Right cardiac atrium (tissue), 5 donors: Measurements from ENCODE around the gene HOXD3. TPM values are rescaled to one million over a fixed set of nuclear protein-coding genes. Genes with fewer than 3 reads are reported as not detected.

Experiments used
- ATAC-seq, 2 donors: fragments of 200-7000 bp; cut with Tn5 transposase; one replicate each; pipeline versions ENCODE4 v1.8.0 to v1.9.1; 2020; ENCODE audit warnings: moderate library complexity in 2 of 2, mild to moderate bottlenecking in 1 of 2
- DNase-seq, 3 donors: peaks; one replicate each; pipeline ENCODE4 v3.0.0-alpha.2; 2020
- H3K27ac ChIP-seq: one replicate; pipeline ENCODE4 v1.5.1; 2013; ENCODE audit warnings: mild to moderate bottlenecking, low read length, control low read depth, moderate library complexity
- H3K27me3 ChIP-seq: one replicate; pipeline ENCODE4 v1.6.1; 2013; ENCODE audit not compliant: control insufficient read depth, insufficient read depth
- H3K4me1 ChIP-seq: one replicate; pipeline ENCODE4 v1.6.1; 2013; ENCODE audit warnings: low read length; ENCODE audit not compliant: control insufficient read depth, insufficient read depth
- H3K4me3 ChIP-seq: one replicate; pipeline ENCODE4 v1.5.1; 2013; ENCODE audit warnings: low read length, control low read depth
- H3K9me3 ChIP-seq: one replicate; pipeline ENCODE4 v1.6.1; 2013; ENCODE audit warnings: low read length; ENCODE audit not compliant: control insufficient read depth
- WGBS: extraction: QIAGEN DNeasy Blood & Tissue Kit; methylation state at CpG from one replicate; pipeline ENCODE4 v1.1.7; 2013; 5-methylcytosine and 5-hydroxymethylcytosine counted together
- intact Hi-C, 4 donors: fragments of 100-400 bp; cut with DNase I; formaldehyde crosslinking; loops; one replicate each; pipeline versions ENCODE4 v1.11.0 to v1.14.0; 2022 to 2023
- polyA plus RNA-seq: library from polyadenylated mRNA; stranded (reverse); fragments of 200-250 nt; gene quantifications from one replicate; pipeline ENCODE4 v1.2.3, GENCODE V29; 2013
- total RNA-seq, 4 donors: library from RNA; stranded (reverse); fragmentation: NEBNext Ultra II Directional; extraction: Animal tissue kit (Norgen Biotek cat#: 25700); gene quantifications; one replicate each; pipeline ENCODE4 v1.2.1, GENCODE V29; 2021
- donor health status: healthy with polysubstance abuse.
- donor health status: DM: no; HTN: yes; CAD: no.
- donor health status: DM: no; HTN: no; CAD: no.
- donor health status: DM: no; HTN: yes; CAD: no; lungs with severe emphysema.
- donor health status: DM: yes; HTN: yes; CAD: no.

Gene HOXD3
- total and polyA plus RNA-seq, 5 donors: 0.16 TPM; not detected in 4

DNA sequence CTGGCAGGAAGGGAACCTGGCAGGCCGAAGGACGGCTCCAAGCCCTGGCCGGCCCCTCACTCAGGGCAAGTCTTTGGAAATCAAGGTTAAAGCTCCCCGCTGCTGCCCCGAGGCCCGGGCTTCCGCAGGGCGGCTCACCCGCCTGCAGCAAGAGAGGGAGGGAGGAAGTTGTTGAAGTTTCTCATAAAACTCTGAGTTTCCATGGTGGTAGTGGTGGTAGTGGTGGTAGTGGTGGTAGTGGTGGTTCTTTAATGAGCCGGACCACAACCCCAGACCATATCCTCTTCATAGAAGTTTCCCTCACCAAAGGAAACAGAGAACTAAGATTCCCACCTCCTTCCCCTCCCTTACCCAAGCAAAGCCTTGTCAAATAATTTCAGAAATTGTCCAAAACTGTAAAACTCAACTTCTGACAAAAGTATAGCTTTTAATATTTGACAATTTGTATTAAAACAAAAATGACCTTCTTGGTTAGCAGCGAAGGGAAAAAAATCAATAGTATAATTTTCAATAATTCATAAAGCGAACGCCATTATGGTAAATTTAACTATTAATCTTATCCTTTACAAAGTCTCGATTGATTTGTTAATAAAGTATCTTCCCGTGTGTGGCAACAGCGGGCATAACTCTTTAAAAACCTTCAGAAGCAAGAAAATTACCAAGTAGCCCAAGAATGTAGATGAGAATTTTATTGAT, 42.0 kb upstream of the HOXD3 start:
- H3K27me3 ChIP-seq: peaks cover 7% of the 10 kb centered on the region
- ATAC-seq (no peak), DNase-seq (no peak)
- no peak overlapping the region for H3K27ac ChIP-seq
- intact Hi-C loops: no loop called here
- no peaks in the 10 kb centered on the region for H3K4me1 ChIP-seq
- WGBS: 20% methylated on average over 16 of the region's 16 CpGs
- no peak overlapping the region for H3K4me3 ChIP-seq
- no peaks in the 10 kb centered on the region for H3K9me3 ChIP-seq

- 4% methylated on average over 66 of the region's 66 CpGs for WGBS
- Histone ChIP-seq H3K27me3 (peaks cover under 1% of the 10 kb centered on the region), H3K4me1 (no peaks in the 10 kb centered on the region), H3K4me3 (no peak within 1 kb of the TSS), H3K9me3 (no peaks in the 10 kb centered on the region), H3K27ac (no peak within 1 kb of the TSS)
- ATAC-seq: peak in 1 of 2 donors; percentile 19
- DNase-seq: no peak
- intact Hi-C loops: no loop called here
Observed at GRCh38 chr2:176115883-176116813, 41.0 kb upstream of the HOXD3 start, which contains the start of gene HOXD10. TSS of gene HOXD10 (plus strand) at chr2:176116778. CDS start at chr2:176116834, 56 bp downstream.

GRCh38 chr2:176117162-176117822, 39.8 kb upstream of the HOXD3 start:
- DNase-seq (no peak), ATAC-seq (no peak)
- H3K4me3 ChIP-seq: no peak overlapping the region
- WGBS: 13% methylated on average over 40 of the region's 40 CpGs
- H3K4me1 ChIP-seq: no peaks in the 10 kb centered on the region
- H3K27ac ChIP-seq: no peak overlapping the region
- intact Hi-C loops: no loop called here
- no peaks in the 10 kb centered on the region for H3K27me3 ChIP-seq
- H3K9me3 ChIP-seq: no peaks in the 10 kb centered on the region

DNA sequence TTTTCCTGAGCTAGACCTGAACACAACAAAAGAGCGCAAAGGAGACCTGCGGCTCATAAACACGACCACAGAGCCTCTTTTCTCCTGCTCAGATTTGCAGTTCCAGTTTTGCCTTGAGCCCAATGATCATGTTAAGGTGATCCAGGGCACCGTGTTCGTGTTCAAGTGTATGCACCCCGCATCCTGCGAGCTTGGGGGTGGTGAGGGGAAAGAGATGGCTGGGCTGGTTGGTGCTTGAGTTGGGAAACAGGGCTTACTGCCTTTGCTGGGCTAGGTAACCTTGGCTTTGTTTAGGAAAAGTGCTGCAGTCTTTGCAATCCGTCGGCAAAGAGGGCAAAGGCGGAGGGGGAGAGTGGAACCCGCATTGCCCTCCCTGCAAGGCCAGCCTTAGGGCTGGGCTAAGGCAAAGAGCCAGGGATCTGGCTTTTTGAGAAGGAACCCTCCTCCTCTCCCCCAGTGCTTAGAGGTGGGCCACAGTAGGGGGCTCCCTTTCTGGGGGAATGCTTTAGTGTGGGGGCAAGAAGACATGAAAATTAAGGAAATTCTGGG, 39.2 kb upstream of the HOXD3 start:
- WGBS: 9% methylated on average over 11 of the region's 11 CpGs
- Histone ChIP-seq H3K9me3 (no peaks in the 10 kb centered on the region), H3K4me3 (no peak overlapping the region), H3K4me1 (peaks cover 2% of the 10 kb centered on the region), H3K27me3 (no peaks in the 10 kb centered on the region), H3K27ac (no peak overlapping the region)
- intact Hi-C loops: no loop called here
- DNase-seq (no peak), ATAC-seq (no peak)

DNA sequence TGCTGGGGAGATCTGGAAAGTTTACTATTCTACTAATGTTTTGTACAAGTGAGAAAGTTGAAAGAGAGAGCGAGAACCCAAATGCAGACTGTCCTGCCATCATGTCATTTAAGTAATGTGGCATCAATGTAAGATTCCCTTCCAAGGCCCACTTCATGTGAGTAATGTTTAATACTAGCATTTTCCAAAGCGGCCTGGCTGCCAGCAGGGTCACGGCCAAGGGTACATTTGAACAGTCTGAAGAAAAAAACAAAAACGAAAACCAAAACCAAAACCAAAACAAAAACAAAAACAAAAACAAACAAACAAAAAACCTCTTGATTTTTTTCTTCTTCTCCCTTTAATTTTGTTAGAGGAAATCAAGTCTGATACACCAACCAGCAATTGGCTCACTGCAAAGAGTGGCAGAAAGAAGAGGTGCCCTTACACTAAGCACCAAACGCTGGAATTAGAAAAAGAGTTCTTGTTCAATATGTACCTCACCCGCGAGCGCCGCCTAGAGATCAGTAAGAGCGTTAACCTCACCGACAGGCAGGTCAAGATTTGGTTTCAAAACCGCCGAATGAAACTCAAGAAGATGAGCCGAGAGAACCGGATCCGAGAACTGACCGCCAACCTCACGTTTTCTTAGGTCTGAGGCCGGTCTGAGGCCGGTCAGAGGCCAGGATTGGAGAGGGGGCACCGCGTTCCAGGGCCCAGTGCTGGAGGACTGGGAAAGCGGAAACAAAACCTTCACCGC, 38.3 kb upstream of the HOXD3 start:
- intact Hi-C loops: no loop called here
- WGBS: 10% methylated on average over 24 of the region's 24 CpGs

GRCh38 chr2:176120364-176121189, 36.5 kb upstream of the HOXD3 start:
- peaks cover 6% of the 10 kb centered on the region for H3K4me1 ChIP-seq
- H3K27me3 ChIP-seq: peaks cover 2% of the 10 kb centered on the region
- H3K4me3 ChIP-seq: no peak overlapping the region
- intact Hi-C loops: loop anchor here in 1 of 4 donors (10.0 kb wide), 1 partner anchor 434 kb away; no protein-coding TSS in a partner anchor
- no peak overlapping the region for H3K27ac ChIP-seq
- 13% methylated on average over 13 of the region's 13 CpGs for WGBS
- no peak for ATAC-seq
- H3K9me3 ChIP-seq: no peaks in the 10 kb centered on the region
- DNase-seq: no peak

More for the DNA sequence above, 38.3 kb upstream of the HOXD3 start:
- H3K27me3 ChIP-seq: no peaks in the 10 kb centered on the region
- no peak for ATAC-seq
- H3K27ac ChIP-seq: no peak overlapping the region
- no peaks in the 10 kb centered on the region for H3K9me3 ChIP-seq
- peaks cover 6% of the 10 kb centered on the region for H3K4me1 ChIP-seq
- no peak for DNase-seq
- H3K4me3 ChIP-seq: no peak overlapping the region

DNA sequence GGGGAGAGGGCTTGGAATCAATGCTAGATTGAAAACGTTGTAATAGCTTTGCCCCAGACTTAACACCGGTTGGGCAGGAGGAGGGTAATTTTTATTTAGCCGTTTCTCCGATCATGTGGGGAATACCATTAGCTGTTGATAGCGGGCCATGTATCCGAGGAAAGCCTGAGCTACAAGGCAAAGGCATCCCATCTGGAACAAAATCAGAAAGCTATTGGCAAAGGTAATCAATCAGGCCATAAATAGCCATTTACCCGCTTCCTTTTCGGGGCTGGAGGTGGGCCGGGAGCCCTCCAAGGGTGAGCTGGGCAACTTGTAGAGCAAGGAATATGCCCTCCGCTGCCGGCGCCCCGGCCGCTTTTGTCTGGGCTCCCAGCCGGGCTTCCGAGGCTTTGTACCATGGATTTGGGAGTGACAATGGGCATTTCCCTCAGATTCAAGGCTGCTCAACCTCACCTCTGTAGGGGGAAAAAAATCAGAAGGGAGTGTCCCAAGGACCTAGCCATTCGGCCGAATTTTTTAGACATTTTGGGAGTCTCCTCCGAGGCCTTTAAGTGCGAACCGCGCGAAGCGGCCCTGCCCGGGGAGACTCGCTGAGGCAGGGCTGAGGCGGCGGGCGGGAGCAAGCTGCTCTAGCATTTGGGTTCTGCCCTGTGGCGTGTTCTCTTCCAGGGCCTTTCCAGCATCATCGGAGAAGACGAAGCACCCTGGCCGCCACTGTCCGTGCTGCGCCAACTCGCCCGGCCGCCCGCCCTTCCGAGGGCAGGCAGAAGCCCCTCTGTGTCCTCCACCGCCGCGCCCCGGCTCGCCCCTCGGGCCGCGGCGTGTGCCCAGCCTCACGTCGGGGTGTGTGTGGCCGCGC, 35.7 kb upstream of the HOXD3 start:
- ATAC-seq (no peak), DNase-seq (no peak)
- no peak overlapping the region for H3K4me3 ChIP-seq
- H3K27ac ChIP-seq: no peak overlapping the region
- H3K4me1 ChIP-seq: peaks cover 6% of the 10 kb centered on the region
- intact Hi-C loops: loop anchor here in 1 of 4 donors (10.0 kb wide), 1 partner anchor 433 kb away; no protein-coding TSS in a partner anchor
- no peaks in the 10 kb centered on the region for H3K9me3 ChIP-seq
- 9% methylated on average over 53 of the region's 53 CpGs for WGBS
- H3K27me3 ChIP-seq: peaks cover 5% of the 10 kb centered on the region

GRCh38 chr2:176122052-176122682, 34.9 kb upstream of the HOXD3 start:
- ATAC-seq (peak in 1 of 2 donors; percentile 27), DNase-seq (no peak)
- peak overlapping the region; percentile 47 for H3K4me3 ChIP-seq
- intact Hi-C loops: loop anchor here in 1 of 4 donors (10.0 kb wide), 1 partner anchor 433 kb away; no protein-coding TSS in a partner anchor
- no peaks in the 10 kb centered on the region for H3K9me3 ChIP-seq
- H3K4me1 ChIP-seq: peaks cover 6% of the 10 kb centered on the region
- H3K27ac ChIP-seq: no peak overlapping the region
- peaks cover 5% of the 10 kb centered on the region for H3K27me3 ChIP-seq
- 4% methylated on average over 47 of the region's 47 CpGs for WGBS
